H9 (cell line): ENCODE results near the gene CAV3. TPM values are rescaled to one million over a fixed set of nuclear protein-coding genes. Genes with fewer than 3 reads are reported as not detected.

Source experiments
- DNase-seq: peaks from one replicate; pipeline ENCODE4 v3.0.0-alpha.2; 2017
- H2AFZ ChIP-seq: one replicate; pipeline ENCODE4 v1.6.1; 2013; ENCODE audit warnings: mild to moderate bottlenecking, low read length, control low read depth, moderate library complexity
- H2AK5ac ChIP-seq: 2 replicates; pipeline ENCODE4 v1.6.1; 2013; ENCODE audit warnings: low read length, control low read depth, mixed read lengths; ENCODE audit not compliant: insufficient read length
- H2BK120ac ChIP-seq: one replicate; pipeline ENCODE4 v1.6.1; 2013; ENCODE audit warnings: low read depth, mild to moderate bottlenecking, low read length, control low read depth, inconsistent platforms; ENCODE audit not compliant: poor library complexity, severe bottlenecking
- H2BK12ac ChIP-seq: 2 replicates; pipeline ENCODE4 v1.6.1; 2013; ENCODE audit warnings: low read length, control low read depth, mixed read lengths, low read depth; ENCODE audit not compliant: insufficient read length
- H2BK15ac ChIP-seq: 2 replicates; pipeline ENCODE4 v1.6.1; 2013; ENCODE audit warnings: low read depth, low read length, control low read depth
- H2BK20ac ChIP-seq: one replicate; pipeline ENCODE4 v1.6.1; 2013; ENCODE audit warnings: low read depth, mild to moderate bottlenecking, low read length, control low read depth, inconsistent platforms; ENCODE audit not compliant: poor library complexity, severe bottlenecking
- H2BK5ac ChIP-seq: 2 replicates; pipeline ENCODE4 v1.6.1; 2013; ENCODE audit warnings: low read length, control low read depth, mixed read lengths; ENCODE audit not compliant: insufficient read length
- H3K14ac ChIP-seq: 2 replicates; pipeline ENCODE4 v1.6.1; 2013; ENCODE audit warnings: low read length, control low read depth; ENCODE audit not compliant: insufficient read depth
- H3K18ac ChIP-seq: 2 replicates; pipeline ENCODE4 v1.6.1; 2013; ENCODE audit warnings: low read depth, mild to moderate bottlenecking, mixed read lengths, low read length, control low read depth; ENCODE audit not compliant: insufficient read length
- H3K23ac ChIP-seq: 2 replicates; pipeline ENCODE4 v1.6.1; 2013; ENCODE audit warnings: low read length, control low read depth, mixed read lengths, low read depth; ENCODE audit not compliant: insufficient read length
- H3K23me2 ChIP-seq: 2 replicates; pipeline ENCODE4 v1.6.1; 2013; ENCODE audit warnings: low read depth, mild to moderate bottlenecking, mixed read lengths, low read length, control low read depth; ENCODE audit not compliant: insufficient read length, poor library complexity, severe bottlenecking
- H3K27ac ChIP-seq: 2 replicates; pipeline ENCODE4 v1.5.1; 2013; ENCODE audit warnings: low read length, control low read depth, mixed read lengths, low read depth; ENCODE audit not compliant: insufficient read length
- H3K27me3 ChIP-seq: 2 replicates; pipeline ENCODE4 v1.6.1; 2013; ENCODE audit warnings: low read length, control low read depth, inconsistent platforms; ENCODE audit not compliant: insufficient read depth
- H3K4ac ChIP-seq: 2 replicates; pipeline ENCODE4 v1.6.1; 2013; ENCODE audit warnings: low read depth, mild to moderate bottlenecking, control low read depth, inconsistent platforms, low read length, moderate library complexity
- H3K4me1 ChIP-seq: 2 replicates; pipeline ENCODE4 v1.6.1; 2013; ENCODE audit warnings: low read length, control low read depth, inconsistent platforms; ENCODE audit not compliant: insufficient read depth
- H3K4me2 ChIP-seq: 2 replicates; pipeline ENCODE4 v1.6.1; 2013; ENCODE audit warnings: low read length, control low read depth, mixed read lengths; ENCODE audit not compliant: insufficient read length, insufficient read depth
- H3K56ac ChIP-seq: 2 replicates; pipeline ENCODE4 v1.6.1; 2013; ENCODE audit warnings: low read depth, mild to moderate bottlenecking, mixed read lengths, low read length, control low read depth; ENCODE audit not compliant: insufficient read length
- H3K79me1 ChIP-seq: 2 replicates; pipeline ENCODE4 v1.6.1; 2013; ENCODE audit warnings: low read depth, mild to moderate bottlenecking, moderate library complexity, low read length, control low read depth, inconsistent platforms; ENCODE audit not compliant: insufficient read depth, poor library complexity, severe bottlenecking
- H3K79me2 ChIP-seq: 2 replicates; pipeline ENCODE4 v1.6.1; 2013; ENCODE audit warnings: low read length, control low read depth, inconsistent platforms; ENCODE audit not compliant: insufficient read depth
- H3K9ac ChIP-seq: 2 replicates; pipeline ENCODE4 v1.6.1; 2013; ENCODE audit warnings: low read length, control low read depth, mixed read lengths; ENCODE audit not compliant: insufficient read length; ENCODE audit errors: extremely low read depth
- H3K9me3 ChIP-seq: one replicate; pipeline ENCODE4 v1.6.1; 2013; ENCODE audit warnings: low read depth, low read length, inconsistent platforms; ENCODE audit not compliant: control insufficient read depth
- H3T11ph ChIP-seq: one replicate; pipeline ENCODE4 v1.6.1; 2013; ENCODE audit warnings: mild to moderate bottlenecking, low read length, control low read depth, inconsistent platforms
- H4K20me1 ChIP-seq: one replicate; pipeline ENCODE4 v1.6.1; 2013; ENCODE audit not compliant: control insufficient read depth, insufficient read length, insufficient read depth
- H4K5ac ChIP-seq: 2 replicates; pipeline ENCODE4 v1.6.1; 2013; ENCODE audit warnings: low read depth, mild to moderate bottlenecking, mixed read lengths, low read length, control low read depth; ENCODE audit not compliant: insufficient read length
- H4K8ac ChIP-seq: replicated peaks from 2 replicates; pipeline ENCODE4 v1.6.1; 2013; ENCODE audit warnings: low read length, control low read depth, mixed read lengths, low read depth; ENCODE audit not compliant: insufficient read length
- H4K91ac ChIP-seq: 2 replicates; pipeline ENCODE4 v1.6.1; 2013; ENCODE audit warnings: low read depth, mild to moderate bottlenecking, moderate library complexity, mixed read lengths, low read length, control low read depth; ENCODE audit not compliant: insufficient read length
- H3K27ac Mint-ChIP-seq, 3 experiments: 2 replicates in 2 of 3; 3 replicates in 1 of 3; pipeline ENCODE4 v1.8.0; 2020 to 2021; ENCODE audit warnings: mixed read lengths in 3 of 3, mild to moderate bottlenecking in 1 of 3, moderate library complexity in 1 of 3
- H3K27me3 Mint-ChIP-seq: 2 replicates; pipeline ENCODE4 v1.8.0; 2021; ENCODE audit warnings: low read depth, mild to moderate bottlenecking, moderate library complexity, mixed read lengths
- H3K36me3 Mint-ChIP-seq, 3 experiments: 2 replicates in 2 of 3; 3 replicates in 1 of 3; pipeline ENCODE4 v1.8.0; 2020 to 2021; ENCODE audit warnings: low read depth in 3 of 3, mixed read lengths in 3 of 3; ENCODE audit not compliant: insufficient read depth in 1 of 3
- H3K4me1 Mint-ChIP-seq, 2 experiments: 2 replicates each; pipeline ENCODE4 v1.8.0; 2020; ENCODE audit warnings: mixed read lengths in 2 of 2
- H3K4me3 Mint-ChIP-seq, 2 experiments: 2 replicates in 1 of 2; 3 replicates in 1 of 2; pipeline ENCODE4 v1.8.0; 2020 to 2021; ENCODE audit warnings: mild to moderate bottlenecking in 2 of 2, mixed read lengths in 2 of 2, moderate library complexity in 1 of 2
- H3K9me3 Mint-ChIP-seq, 2 experiments: 2 replicates in 1 of 2; 3 replicates in 1 of 2; pipeline ENCODE4 v1.8.0; 2020; ENCODE audit warnings: mild to moderate bottlenecking in 2 of 2, mixed read lengths in 2 of 2, moderate library complexity in 1 of 2
- WGBS: extraction: QIAGEN DNeasy Blood & Tissue Kit; methylation state at CpG from one replicate; pipeline ENCODE4 v1.1.7; 2013; ENCODE audit warnings: missing lambda C conversion rate, low lambda C conversion rate, mixed read lengths; ENCODE audit not compliant: insufficient read length; ENCODE audit errors: extremely low coverage; 5-methylcytosine and 5-hydroxymethylcytosine counted together
- total RNA-seq: library from RNA; stranded (reverse); gene quantifications from 2 replicates; pipeline ENCODE4 v1.2.1, GENCODE V29; 2021
- TF ChIP-seq, protein P1 (sequence below): fragments of 200-600 bp; sonication (generic); conservative IDR thresholded peaks from 3 replicates; pipeline ENCODE4 v1.8.0; 2021; ENCODE audit warnings: antibody characterized with exemption, mild to moderate bottlenecking

Gene CAV3
- total RNA-seq, 1 experiment from 2014 or later, result not detected

DNA sequence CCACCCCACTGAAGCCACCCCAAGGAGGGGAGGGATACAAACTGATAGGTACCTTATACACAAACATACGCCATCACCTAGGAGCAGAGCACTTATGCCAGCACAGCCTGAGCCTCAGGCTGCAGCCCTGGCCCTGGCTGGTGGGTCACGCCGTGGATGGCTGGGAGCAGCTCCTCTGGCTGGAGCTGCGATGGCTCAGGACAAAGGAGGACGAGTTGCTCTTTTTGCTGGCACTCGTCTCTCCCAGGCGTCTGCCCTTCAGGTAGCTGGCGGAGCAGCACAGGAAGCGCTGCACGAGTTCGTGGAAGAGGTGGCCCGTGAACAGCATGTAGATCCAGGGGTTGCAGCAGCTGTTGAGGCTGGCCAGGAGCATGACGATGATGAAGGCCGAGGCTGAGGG, 19.2 kb downstream of the CAV3 start:
- H3K27me3 ChIP-seq, result no peaks in the 10 kb centered on the region
- H3K23me2 ChIP-seq, result no peaks in the 10 kb centered on the region
- Mint-ChIP-seq H3K27me3 (peaks cover 18% of the 10 kb centered on the region), H3K9me3 (no peaks in the 10 kb centered on the region; a peak in 1 of 5 replicates), H3K4me3 (no peak overlapping the region), H3K27ac (no peak overlapping the region), H3K36me3 (no peaks in the 10 kb centered on the region), H3K4me1 (peaks cover 0 to 4% of the 10 kb centered on the region in 2 experiments; a peak in 3 of 4 replicates)
- no peak overlapping the region for H3K9ac ChIP-seq
- H3K4me2 ChIP-seq, result no peak overlapping the region
- H3K4ac ChIP-seq, result no peak overlapping the region
- no peak overlapping the region for H3K18ac ChIP-seq
- no peak overlapping the region; the same call in 1 of the 2 replicates for H3K14ac ChIP-seq
- H3K79me2 ChIP-seq, result no peaks in the 10 kb centered on the region
- H2BK5ac ChIP-seq, result no peak overlapping the region
- H2AK5ac ChIP-seq, result no peak overlapping the region
- no peaks in the 10 kb centered on the region for H4K20me1 ChIP-seq
- H3K27ac ChIP-seq, result no peak overlapping the region
- no peak overlapping the region for H2BK20ac ChIP-seq
- no peak overlapping the region for H4K5ac ChIP-seq
- no peak for DNase-seq
- H2BK15ac ChIP-seq, result no peak overlapping the region
- no peak overlapping the region for H2AFZ ChIP-seq
- H2BK120ac ChIP-seq, result no peak overlapping the region
- H3K23ac ChIP-seq, result no peak overlapping the region
- H2BK12ac ChIP-seq, result no peak overlapping the region
- H4K91ac ChIP-seq, result no peak overlapping the region
- no peak overlapping the region for H3T11ph ChIP-seq
- no peaks in the 10 kb centered on the region for H3K79me1 ChIP-seq
- H3K9me3 ChIP-seq, result no peaks in the 10 kb centered on the region
- TF ChIP-seq, protein P1, sequence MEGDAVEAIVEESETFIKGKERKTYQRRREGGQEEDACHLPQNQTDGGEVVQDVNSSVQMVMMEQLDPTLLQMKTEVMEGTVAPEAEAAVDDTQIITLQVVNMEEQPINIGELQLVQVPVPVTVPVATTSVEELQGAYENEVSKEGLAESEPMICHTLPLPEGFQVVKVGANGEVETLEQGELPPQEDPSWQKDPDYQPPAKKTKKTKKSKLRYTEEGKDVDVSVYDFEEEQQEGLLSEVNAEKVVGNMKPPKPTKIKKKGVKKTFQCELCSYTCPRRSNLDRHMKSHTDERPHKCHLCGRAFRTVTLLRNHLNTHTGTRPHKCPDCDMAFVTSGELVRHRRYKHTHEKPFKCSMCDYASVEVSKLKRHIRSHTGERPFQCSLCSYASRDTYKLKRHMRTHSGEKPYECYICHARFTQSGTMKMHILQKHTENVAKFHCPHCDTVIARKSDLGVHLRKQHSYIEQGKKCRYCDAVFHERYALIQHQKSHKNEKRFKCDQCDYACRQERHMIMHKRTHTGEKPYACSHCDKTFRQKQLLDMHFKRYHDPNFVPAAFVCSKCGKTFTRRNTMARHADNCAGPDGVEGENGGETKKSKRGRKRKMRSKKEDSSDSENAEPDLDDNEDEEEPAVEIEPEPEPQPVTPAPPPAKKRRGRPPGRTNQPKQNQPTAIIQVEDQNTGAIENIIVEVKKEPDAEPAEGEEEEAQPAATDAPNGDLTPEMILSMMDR, result no peak
- H3K56ac ChIP-seq, result no peak overlapping the region
- H4K8ac ChIP-seq, result no peak overlapping the region
- H3K4me1 ChIP-seq, result no peaks in the 10 kb centered on the region
- WGBS, result no CpG with 5 or more reads among the region's 14 CpGs
